ENCODE data around the gene PRICKLE2.

- TF ChIP-seq CTCF (IDR thresholded peaks at IDR 0.05) (no peak), ZFX (IDR thresholded peaks at IDR 0.05; ENCODE audit: borderline replicate concordance) (no peak)
These were observed 126.0 kb downstream of the PRICKLE2 start for GRCh38 chr3:64099316-64099715.
